ENCODE data around the gene HNRNPCL1. TPM values are rescaled to one million over a fixed set of nuclear protein-coding genes. Genes with fewer than 3 reads are reported as not detected.
"Not testable (repeated sequence)": the region's sequence is repeated elsewhere in the genome, so short reads cannot be mapped to it uniquely, and the experiment has no call there.

The HNRNPCL1 gene
- not detected in 2 replicates for total RNA-seq

DNA sequence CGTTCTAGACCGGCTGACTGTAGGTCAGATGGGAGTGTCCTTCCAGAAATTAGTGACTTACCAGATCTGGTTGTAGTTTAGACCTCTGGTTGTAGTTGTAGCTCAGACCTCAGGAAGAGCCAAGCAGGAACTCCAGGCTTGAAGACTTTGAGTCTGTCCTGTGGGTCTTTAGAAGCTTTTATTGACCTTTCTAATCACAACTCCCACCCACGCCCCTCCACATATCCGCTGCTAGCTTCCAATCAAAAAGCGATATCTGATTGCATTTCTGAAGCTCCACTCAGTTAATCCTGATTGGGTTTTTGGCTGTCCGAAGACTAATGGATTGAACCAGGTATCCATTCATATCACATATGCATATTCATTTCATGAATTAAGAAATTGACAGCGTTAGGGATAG lies at the start of gene HNRNPCL1:
Gene HNRNPCL1 (minus strand): TSS at position 101 of the 400 bp plus-strand sequence. CDS start 431 bp downstream, outside the sequence.
- not testable (repeated sequence) for H3K36me3 ChIP-seq (ENCODE audit: insufficient read depth, low read length); H3K9me3 ChIP-seq (ENCODE audit: low read depth, low read length); DNase-seq (ENCODE audit: insufficient read length, low spot score, missing footprints); H3K4me2 ChIP-seq (ENCODE audit: insufficient read depth, low read length); H4K20me1 ChIP-seq (ENCODE audit: insufficient read depth, low read length); H2AFZ ChIP-seq (ENCODE audit: low read length); H3K4me3 ChIP-seq (ENCODE audit: insufficient read depth, low read length); H3K27ac ChIP-seq (ENCODE audit: low read depth, low read length); H3K27me3 ChIP-seq (ENCODE audit: insufficient read depth, low read length); H3K79me2 ChIP-seq (ENCODE audit: insufficient read depth, low read length); H3K4me1 ChIP-seq (ENCODE audit: insufficient read depth, low read length)

DNA sequence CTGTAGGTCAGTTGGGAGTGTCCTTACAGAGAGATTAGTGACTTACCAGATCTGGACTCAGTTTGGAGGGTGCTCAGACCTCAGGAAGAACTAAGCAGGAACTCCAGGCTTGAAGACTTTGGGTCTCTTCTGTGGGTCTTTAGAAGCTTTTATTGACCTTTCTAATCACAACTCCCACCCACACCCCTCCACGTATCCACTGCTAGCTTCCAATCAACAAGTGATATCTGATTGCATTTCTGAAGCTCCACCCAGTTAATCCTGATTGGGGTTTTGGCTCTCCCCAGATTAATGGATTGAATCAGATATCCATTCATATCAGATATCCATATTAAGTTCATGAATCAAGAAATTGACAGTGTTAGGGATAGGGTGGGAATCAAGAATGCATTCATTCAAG lies 49.6 kb upstream of the HNRNPCL1 start, which contains the start of gene PRAMEF10:
Gene PRAMEF10 (minus strand): TSS at position 101 of the 400 bp plus-strand sequence. CDS start 2,423 bp downstream, outside the sequence.
- not testable (repeated sequence) for H2AFZ ChIP-seq (ENCODE audit: low read length); H4K20me1 ChIP-seq (ENCODE audit: insufficient read depth, low read length); H3K4me2 ChIP-seq (ENCODE audit: insufficient read depth, low read length); H3K9me3 ChIP-seq (ENCODE audit: low read depth, low read length); H3K27me3 ChIP-seq (ENCODE audit: insufficient read depth, low read length); H3K27ac ChIP-seq (ENCODE audit: low read depth, low read length); H3K79me2 ChIP-seq (ENCODE audit: insufficient read depth, low read length); H3K36me3 ChIP-seq (ENCODE audit: insufficient read depth, low read length); H3K4me3 ChIP-seq (ENCODE audit: insufficient read depth, low read length); DNase-seq (ENCODE audit: insufficient read length, low spot score, missing footprints); H3K4me1 ChIP-seq (ENCODE audit: insufficient read depth, low read length)

DNA sequence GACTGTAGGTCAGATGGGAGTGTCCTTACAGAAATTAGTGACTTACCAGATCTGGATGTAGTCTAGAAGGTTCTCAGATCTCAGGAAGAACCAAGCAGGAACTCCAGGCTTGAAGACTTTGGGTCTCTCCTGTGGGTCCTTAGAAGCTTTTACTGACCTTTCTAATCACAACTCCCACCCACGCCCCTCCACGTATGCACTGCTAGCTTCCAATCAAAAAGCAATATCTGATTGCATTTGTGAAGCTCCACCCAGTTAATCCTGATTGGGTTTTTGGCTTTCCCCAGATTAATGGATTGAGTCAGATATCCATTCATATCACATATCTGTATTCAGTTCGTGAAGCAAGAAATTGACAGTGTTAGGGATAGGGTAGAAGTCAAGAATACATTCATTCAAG lies 37.6 kb upstream of the HNRNPCL1 start, which contains the start of gene PRAMEF4:
Gene PRAMEF4 (minus strand): TSS at position 101 of the 400 bp plus-strand sequence. CDS start 2,807 bp downstream, outside the sequence.
- H3K27ac ChIP-seq (ENCODE audit: low read depth, low read length); H3K4me3 ChIP-seq (ENCODE audit: insufficient read depth, low read length); H3K27me3 ChIP-seq (ENCODE audit: insufficient read depth, low read length); H3K9me3 ChIP-seq (ENCODE audit: low read depth, low read length); H3K4me2 ChIP-seq (ENCODE audit: insufficient read depth, low read length); H2AFZ ChIP-seq (ENCODE audit: low read length); H4K20me1 ChIP-seq (ENCODE audit: insufficient read depth, low read length); DNase-seq (ENCODE audit: insufficient read length, low spot score, missing footprints); H3K4me1 ChIP-seq (ENCODE audit: insufficient read depth, low read length); H3K79me2 ChIP-seq (ENCODE audit: insufficient read depth, low read length); H3K36me3 ChIP-seq (ENCODE audit: insufficient read depth, low read length): not testable (repeated sequence)

DNA sequence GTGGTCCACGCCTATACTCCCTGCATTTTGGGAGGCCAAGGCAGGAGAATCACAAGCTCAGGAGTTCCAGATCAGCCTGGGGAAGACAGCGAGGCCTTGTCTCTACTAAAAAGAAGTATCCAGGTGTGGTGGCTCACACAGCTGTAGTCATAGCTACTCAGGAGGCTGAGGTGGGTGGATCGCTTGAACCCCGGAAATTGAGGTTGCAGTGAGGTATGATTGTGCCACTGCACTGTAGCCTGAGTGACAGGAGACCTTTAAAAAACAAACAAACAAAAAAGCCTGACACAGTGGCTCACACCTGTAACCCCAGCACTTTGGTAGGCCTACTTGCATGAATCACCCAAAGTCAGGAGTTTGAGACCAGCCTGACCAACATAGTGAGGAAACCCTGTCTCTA lies 29.9 kb upstream of the HNRNPCL1 start:
- H4K20me1 ChIP-seq (ENCODE audit: insufficient read depth, low read length); H3K79me2 ChIP-seq (ENCODE audit: insufficient read depth, low read length); DNase-seq (ENCODE audit: insufficient read length, low spot score, missing footprints); H3K4me3 ChIP-seq (ENCODE audit: insufficient read depth, low read length); H3K4me1 ChIP-seq (ENCODE audit: insufficient read depth, low read length); H3K36me3 ChIP-seq (ENCODE audit: insufficient read depth, low read length); H2AFZ ChIP-seq (ENCODE audit: low read length); H3K4me2 ChIP-seq (ENCODE audit: insufficient read depth, low read length); H3K27me3 ChIP-seq (ENCODE audit: insufficient read depth, low read length); H3K27ac ChIP-seq (ENCODE audit: low read depth, low read length); H3K9me3 ChIP-seq (ENCODE audit: low read depth, low read length): not testable (repeated sequence)

DNA sequence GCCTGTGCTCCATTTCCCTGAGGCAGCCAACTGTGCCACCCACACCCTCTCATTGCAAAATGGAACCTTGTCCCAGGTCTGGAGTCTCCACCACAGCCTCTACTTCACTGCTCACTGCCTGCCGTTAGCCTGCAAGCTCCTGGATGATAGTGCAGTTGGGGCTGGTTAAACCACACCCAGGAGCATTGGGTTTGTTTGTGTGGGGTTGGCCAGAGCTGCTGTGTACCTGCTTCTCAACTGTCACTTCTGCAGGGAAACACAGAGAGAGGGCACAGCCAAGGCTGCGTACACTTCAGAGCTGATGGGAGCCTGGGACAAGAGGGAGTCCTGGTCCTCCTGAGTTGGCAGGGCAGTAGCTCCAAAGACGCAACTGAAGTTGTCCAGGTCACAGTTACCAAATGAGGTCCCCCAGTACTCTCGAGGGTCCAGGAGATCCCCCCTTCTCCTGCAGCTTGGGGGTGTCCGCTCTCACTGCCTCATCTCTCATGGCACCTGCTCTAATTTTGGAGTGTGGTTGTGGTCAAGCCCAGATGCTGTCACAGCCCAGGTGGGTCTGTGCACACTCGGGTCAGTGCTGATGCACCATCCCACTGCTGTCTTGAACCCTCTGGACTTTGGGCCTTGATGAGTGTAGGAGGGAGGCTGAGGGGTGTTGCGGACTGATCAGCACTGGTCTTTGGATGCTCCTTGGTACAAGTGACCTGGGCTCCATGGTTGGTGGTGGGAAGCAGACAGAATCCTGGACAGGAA lies 14.8 kb upstream of the HNRNPCL1 start:
- not testable (repeated sequence) for H2AFZ ChIP-seq (ENCODE audit: low read length); H3K9me3 ChIP-seq (ENCODE audit: low read depth, low read length); H3K36me3 ChIP-seq (ENCODE audit: insufficient read depth, low read length); H3K4me3 ChIP-seq (ENCODE audit: insufficient read depth, low read length); DNase-seq (ENCODE audit: insufficient read length, low spot score, missing footprints); H3K4me2 ChIP-seq (ENCODE audit: insufficient read depth, low read length); H4K20me1 ChIP-seq (ENCODE audit: insufficient read depth, low read length); H3K4me1 ChIP-seq (ENCODE audit: insufficient read depth, low read length); H3K27me3 ChIP-seq (ENCODE audit: insufficient read depth, low read length); H3K27ac ChIP-seq (ENCODE audit: low read depth, low read length); H3K79me2 ChIP-seq (ENCODE audit: insufficient read depth, low read length)

DNA sequence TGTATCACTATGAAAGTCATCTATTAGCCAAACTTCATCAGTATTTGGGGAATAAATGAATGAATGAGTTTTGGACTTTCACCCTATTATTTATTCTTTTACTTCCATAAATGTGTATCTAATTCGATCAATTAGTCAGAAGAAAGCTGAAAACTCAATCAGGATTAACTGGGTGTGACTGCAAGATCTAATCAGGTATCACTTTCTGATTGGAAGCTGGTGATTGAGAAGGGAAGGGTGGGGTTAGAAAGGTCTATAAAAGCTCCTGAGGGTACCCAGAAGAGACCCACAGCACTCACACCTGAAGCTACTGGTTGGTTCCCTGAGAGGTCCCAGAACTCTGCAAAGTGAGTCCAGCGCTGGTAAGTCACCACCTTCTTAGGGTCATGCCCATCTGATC lies 8.3 kb upstream of the HNRNPCL1 start, which contains the start of gene PRAMEF2:
Gene PRAMEF2 (plus strand): TSS at position 301 of the 400 bp plus-strand sequence. CDS start 1,924 bp downstream, outside the sequence.
- H3K27ac ChIP-seq (ENCODE audit: low read depth, low read length); H4K20me1 ChIP-seq (ENCODE audit: insufficient read depth, low read length); H3K4me1 ChIP-seq (ENCODE audit: insufficient read depth, low read length): not testable (repeated sequence)

More for the DNA sequence above, 8.3 kb upstream of the HNRNPCL1 start, which contains the start of gene PRAMEF2:
- H3K9me3 ChIP-seq (ENCODE audit: low read depth, low read length); H3K27me3 ChIP-seq (ENCODE audit: insufficient read depth, low read length); H3K79me2 ChIP-seq (ENCODE audit: insufficient read depth, low read length); H3K4me3 ChIP-seq (ENCODE audit: insufficient read depth, low read length); H3K4me2 ChIP-seq (ENCODE audit: insufficient read depth, low read length); H3K36me3 ChIP-seq (ENCODE audit: insufficient read depth, low read length); H2AFZ ChIP-seq (ENCODE audit: low read length); DNase-seq (ENCODE audit: insufficient read length, low spot score, missing footprints): not testable (repeated sequence)

All from osteoblast (primary cell).